GM12892 (cell line): ENCODE data around the gene SOHLH1.

Source experiments
- POLR2A ChIP-seq: IDR thresholded peaks from 2 replicates; pipeline ENCODE4 v1.6.1; 2011; ENCODE audit warnings: low read depth, low read length, control low read depth
- TAF1 ChIP-seq: IDR thresholded peaks from 2 replicates; pipeline ENCODE4 v1.6.1; 2011; ENCODE audit warnings: low read depth, mild to moderate bottlenecking, control low read depth, low read length, borderline replicate concordance

DNA sequence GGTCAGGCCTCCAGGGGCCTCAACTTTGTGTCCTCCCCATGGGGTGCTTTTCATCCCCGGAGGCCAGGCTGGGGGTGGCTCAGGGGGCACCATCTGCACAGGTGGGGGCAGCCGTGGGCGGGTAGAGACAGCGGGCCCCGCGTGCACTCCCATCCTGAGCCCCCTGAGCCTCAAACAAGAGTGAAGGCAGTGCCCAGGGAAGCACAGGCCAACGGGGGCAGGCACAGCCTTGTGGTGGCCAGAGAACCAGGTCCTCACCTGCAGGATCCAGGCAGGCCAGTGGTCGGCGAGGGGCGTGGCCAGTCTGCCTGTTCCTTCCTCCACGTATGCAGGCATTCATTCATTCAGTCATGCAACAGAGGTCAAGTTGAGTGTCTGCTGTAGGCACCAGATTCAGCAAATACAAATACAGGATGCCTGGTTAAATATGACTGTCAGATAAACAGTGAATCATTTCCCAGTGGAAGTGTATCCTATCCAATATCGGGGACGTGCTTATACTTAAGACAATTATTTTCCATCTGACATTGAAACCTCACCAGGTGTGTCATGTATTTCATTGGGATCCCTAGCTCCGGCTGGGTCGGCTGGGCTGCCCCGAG, 25.0 kb upstream of the SOHLH1 start:
- no peak for TF ChIP-seq POLR2A
- no peak for TF ChIP-seq TAF1
